OCI-LY7 (cell line): ENCODE data around the gene PPAT.

Experiments used
- CTCF ChIP-seq: fragments of 200-600 bp; sonication (generic); conservative IDR thresholded peaks from 2 replicates; pipeline ENCODE4 v1.5.1; 2014; ENCODE audit warnings: mild to moderate bottlenecking, antibody characterized with exemption, low read length, moderate library complexity, mixed read lengths
- EZH2phosphoT487 ChIP-seq: fragments of 200-600 bp; sonication (generic); IDR thresholded peaks from 2 replicates; pipeline ENCODE4 v1.6.1; 2018; ENCODE audit warnings: low read depth, borderline replicate concordance, mild to moderate bottlenecking, mixed run types, antibody characterized with exemption, low read length, moderate library complexity, mixed read lengths

GRCh38 chr4:56405016-56405415, 30.4 kb downstream of the PPAT start:
- TF ChIP-seq CTCF = no peak
- no peak for TF ChIP-seq EZH2phosphoT487
